Measurements from ENCODE around the gene MAP4K1.
A peak's percentile ranks its signal among the peaks of the same experiment; 100 is the strongest.

The MAP4K1 gene

DNA sequence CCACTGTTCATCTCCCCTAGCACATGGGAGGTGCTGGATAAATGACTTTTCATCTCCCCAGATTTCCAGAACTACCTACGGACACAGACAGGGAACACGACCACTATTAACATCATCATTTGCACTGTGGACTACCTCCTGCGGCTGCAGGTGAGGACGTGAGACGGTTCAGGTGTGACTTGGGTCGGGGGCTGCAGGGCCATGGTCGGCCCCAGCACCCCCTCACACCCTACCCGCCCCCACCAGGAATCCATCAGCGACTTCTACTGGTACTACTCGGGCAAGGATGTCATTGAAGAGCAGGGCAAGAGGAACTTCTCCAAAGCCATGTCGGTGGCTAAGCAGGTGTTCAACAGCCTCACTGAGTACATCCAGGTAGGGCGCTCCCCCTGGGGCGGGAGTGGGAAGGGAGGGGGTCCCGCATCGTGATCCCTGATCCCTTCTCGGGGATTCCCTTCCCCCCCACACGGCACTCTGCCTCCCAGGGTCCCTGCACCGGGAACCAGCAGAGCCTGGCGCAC, 74.4 kb downstream of the MAP4K1 start:
- no peak for DNase-seq (ENCODE audit: low spot score)
- H3K27ac ChIP-seq = peak overlapping the region; percentile 63
- TF ChIP-seq, protein P1, sequence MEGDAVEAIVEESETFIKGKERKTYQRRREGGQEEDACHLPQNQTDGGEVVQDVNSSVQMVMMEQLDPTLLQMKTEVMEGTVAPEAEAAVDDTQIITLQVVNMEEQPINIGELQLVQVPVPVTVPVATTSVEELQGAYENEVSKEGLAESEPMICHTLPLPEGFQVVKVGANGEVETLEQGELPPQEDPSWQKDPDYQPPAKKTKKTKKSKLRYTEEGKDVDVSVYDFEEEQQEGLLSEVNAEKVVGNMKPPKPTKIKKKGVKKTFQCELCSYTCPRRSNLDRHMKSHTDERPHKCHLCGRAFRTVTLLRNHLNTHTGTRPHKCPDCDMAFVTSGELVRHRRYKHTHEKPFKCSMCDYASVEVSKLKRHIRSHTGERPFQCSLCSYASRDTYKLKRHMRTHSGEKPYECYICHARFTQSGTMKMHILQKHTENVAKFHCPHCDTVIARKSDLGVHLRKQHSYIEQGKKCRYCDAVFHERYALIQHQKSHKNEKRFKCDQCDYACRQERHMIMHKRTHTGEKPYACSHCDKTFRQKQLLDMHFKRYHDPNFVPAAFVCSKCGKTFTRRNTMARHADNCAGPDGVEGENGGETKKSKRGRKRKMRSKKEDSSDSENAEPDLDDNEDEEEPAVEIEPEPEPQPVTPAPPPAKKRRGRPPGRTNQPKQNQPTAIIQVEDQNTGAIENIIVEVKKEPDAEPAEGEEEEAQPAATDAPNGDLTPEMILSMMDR (conservative IDR thresholded peaks at IDR 0.05; ENCODE audit: low read depth) = no peak
- CTCF ChIA-PET = interaction anchor here (0.8 to 0.9 kb wide), 3 partner anchors 78 to 171 kb away, joined by 3 to 8 read pairs (median 3); no protein-coding TSS in a partner anchor
- POLR2A ChIA-PET (ENCODE audit: low non-redundant PET) = interaction anchor here (0.6 kb wide), 1 partner anchor 87 kb away, joined by 3 read pairs; no protein-coding TSS in a partner anchor

DNA sequence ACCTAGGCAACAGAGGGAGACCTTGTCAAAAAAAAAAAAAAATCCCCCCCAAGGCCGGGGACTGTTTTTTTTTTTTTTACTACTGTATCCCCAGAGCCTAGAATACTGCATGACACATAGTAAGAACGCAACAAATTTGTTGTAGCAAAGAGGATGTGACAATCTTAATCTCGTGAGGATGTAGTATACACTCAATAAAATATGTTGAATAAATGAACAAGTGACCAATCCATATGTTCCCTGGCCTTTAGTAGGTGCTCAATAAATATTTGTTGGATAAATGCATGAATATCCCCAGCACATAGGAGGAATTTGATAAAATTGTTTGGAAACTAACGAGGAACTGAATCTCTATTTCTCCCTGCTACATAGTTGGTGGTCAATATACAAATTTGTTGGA, 75.7 kb downstream of the MAP4K1 start:
- TF ChIP-seq, protein P1 (conservative IDR thresholded peaks at IDR 0.05; ENCODE audit: low read depth) = no peak
- no peak overlapping the region for H3K27ac ChIP-seq
- DNase-seq (ENCODE audit: low spot score) = no peak
- CTCF ChIA-PET = no interaction called here
- POLR2A ChIA-PET (ENCODE audit: low non-redundant PET) = no interaction called here

DNA sequence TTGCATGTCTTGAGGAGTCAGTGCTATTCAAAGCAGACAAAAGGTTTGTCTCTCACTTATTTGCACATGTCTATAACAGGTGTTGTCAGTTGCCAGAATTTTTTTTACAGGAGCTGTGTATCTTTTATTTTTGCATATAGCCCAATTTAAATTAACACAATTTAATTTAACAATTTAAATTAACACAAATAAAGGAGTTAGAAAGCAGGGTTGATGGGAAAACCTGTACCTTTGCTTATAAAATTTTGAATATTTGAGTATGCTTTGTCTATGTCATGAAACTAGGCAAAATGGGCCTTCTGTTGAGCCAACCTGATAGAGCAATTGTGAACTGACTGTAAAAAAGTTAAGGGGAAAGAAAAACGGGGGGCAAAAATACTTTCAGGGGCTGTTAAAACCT, 78.0 kb downstream of the MAP4K1 start:
- H3K27ac ChIP-seq = no peak overlapping the region
- ChIA-PET POLR2A (ENCODE audit: low non-redundant PET) (no interaction called here), CTCF (no interaction called here)
- TF ChIP-seq, protein P1 (conservative IDR thresholded peaks at IDR 0.05; ENCODE audit: low read depth) = no peak
- DNase-seq (ENCODE audit: low spot score) = no peak

DNA sequence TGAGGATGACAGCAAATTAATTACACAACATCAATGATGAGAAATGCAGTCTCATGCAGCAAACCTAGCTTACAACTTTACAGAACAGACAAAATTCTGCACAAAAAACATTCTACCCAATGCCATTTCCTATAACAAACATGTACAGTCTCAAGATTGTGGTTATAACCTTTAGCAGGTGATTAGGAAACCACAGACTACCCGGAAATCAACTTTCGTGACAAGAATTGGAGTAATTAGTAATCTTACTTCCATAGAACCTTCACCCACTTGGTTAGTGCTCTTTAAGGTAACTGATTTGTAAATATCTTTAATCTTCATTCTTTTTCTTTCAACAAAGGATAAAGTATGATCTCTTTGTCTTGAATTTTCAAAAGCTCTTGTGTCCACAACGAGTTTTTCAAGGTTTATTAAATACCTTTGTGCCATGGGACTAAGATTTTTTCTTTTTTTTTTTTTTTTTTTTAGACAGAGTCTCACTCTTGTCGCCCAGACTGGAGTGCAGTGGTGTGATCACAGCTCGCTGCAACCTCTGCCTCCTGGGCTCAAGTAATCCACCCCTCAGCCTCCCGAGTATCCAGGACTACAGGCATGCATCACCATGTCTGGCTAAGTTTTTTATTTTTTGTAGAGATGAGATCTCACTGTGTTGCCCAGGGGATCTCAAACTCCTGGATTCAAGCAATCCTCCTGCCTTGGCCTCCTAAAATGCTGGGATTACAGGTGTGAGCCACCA, 78.8 kb downstream of the MAP4K1 start:
- TF ChIP-seq, protein P1 (conservative IDR thresholded peaks at IDR 0.05; ENCODE audit: low read depth) = no peak
- CTCF ChIA-PET = interaction anchor here (0.6 kb wide), 1 partner anchor 417 kb away, joined by 13 read pairs; no protein-coding TSS in a partner anchor
- POLR2A ChIA-PET (ENCODE audit: low non-redundant PET) = interaction anchor here (0.6 kb wide), 1 partner anchor 538 kb away, joined by 3 read pairs; no protein-coding TSS in a partner anchor
- no peak for DNase-seq (ENCODE audit: low spot score)
- no peak overlapping the region for H3K27ac ChIP-seq

DNA sequence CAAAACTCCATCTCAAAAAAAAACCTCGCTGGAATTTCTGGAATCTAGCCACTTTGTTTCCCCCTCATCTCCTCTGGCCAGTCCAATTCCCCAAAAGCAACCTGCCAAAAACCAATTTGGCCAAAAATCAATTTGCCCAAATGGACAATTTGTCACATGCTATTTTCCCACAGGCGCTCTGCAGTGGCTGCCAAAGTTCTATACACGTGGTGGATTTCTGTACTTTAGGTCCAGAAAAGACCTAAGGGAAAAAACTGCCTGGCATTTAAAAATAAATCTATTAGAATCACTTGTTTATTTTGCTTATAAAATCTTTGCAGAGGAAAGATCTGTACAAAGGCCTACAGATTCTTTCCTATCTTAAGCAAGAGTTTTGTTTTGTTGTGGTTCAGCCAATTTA, 79.4 kb downstream of the MAP4K1 start:
- DNase-seq (ENCODE audit: low spot score) = no peak
- no peak overlapping the region for H3K27ac ChIP-seq
- CTCF ChIA-PET = no interaction called here
- POLR2A ChIA-PET (ENCODE audit: low non-redundant PET) = interaction anchor here (0.6 kb wide), 1 partner anchor 538 kb away, joined by 3 read pairs; no protein-coding TSS in a partner anchor
- TF ChIP-seq, protein P1 (conservative IDR thresholded peaks at IDR 0.05; ENCODE audit: low read depth) = no peak
